Calu3 (cell line): ENCODE measurements around the gene TGFBRAP1. TPM values are rescaled to one million over a fixed set of nuclear protein-coding genes. Genes with fewer than 3 reads are reported as not detected.

Experiments
- BruUV-seq: library from RNA; stranded (reverse); fragments of 400-500 nt; replicated peaks from 2 replicates; lab custom pipeline; 2021; lab: Mats Ljungman, UMichigan
- CTCF ChIA-PET: fragments of 300-600 bp; sonication (Branson Sonifier 250); formaldehyde crosslinking; loops from one replicate; lab custom pipeline; 2022; ENCODE audit warnings: antibody characterized with exemption; lab: Charles Lee
- DNase-seq: peaks from one replicate; pipeline ENCODE4 v3.0.0; 2022
- H3K27ac Mint-ChIP-seq: one replicate; pipeline ENCODE4 v1.8.0; 2022; ENCODE audit warnings: mixed read lengths; ENCODE audit not compliant: unreplicated experiment
- H3K27me3 Mint-ChIP-seq: one replicate; pipeline ENCODE4 v1.8.0; 2022; ENCODE audit warnings: mixed read lengths; ENCODE audit not compliant: unreplicated experiment
- H3K36me3 Mint-ChIP-seq: one replicate; pipeline ENCODE4 v1.8.0; 2022; ENCODE audit warnings: mild to moderate bottlenecking, moderate library complexity, mixed read lengths; ENCODE audit not compliant: insufficient read depth, unreplicated experiment
- H3K4me1 Mint-ChIP-seq: one replicate; pipeline ENCODE4 v1.8.0; 2022; ENCODE audit warnings: mild to moderate bottlenecking, low read depth, mixed read lengths; ENCODE audit not compliant: unreplicated experiment
- H3K4me3 Mint-ChIP-seq: one replicate; pipeline ENCODE4 v1.8.0; 2022; ENCODE audit warnings: mild to moderate bottlenecking, low read depth, moderate library complexity, mixed read lengths; ENCODE audit not compliant: unreplicated experiment
- H3K9me3 Mint-ChIP-seq: one replicate; pipeline ENCODE4 v1.8.0; 2022; ENCODE audit warnings: low read depth, mixed read lengths; ENCODE audit not compliant: unreplicated experiment
- intact Hi-C: fragments of 100-400 bp; cut with micrococcal nuclease; formaldehyde crosslinking; loops from one replicate; pipeline ENCODE4 v1.10.0; 2022; ENCODE audit not compliant: unreplicated experiment
- total RNA-seq: library from RNA; stranded (reverse); gene quantifications from 2 replicates; pipeline ENCODE4 v1.2.3, GENCODE V29; 2022
- TF ChIP-seq, protein P1 (sequence below): fragments of 200-600 bp; IDR thresholded peaks from one replicate; pipeline ENCODE4 v1.8.0; 2022; ENCODE audit warnings: antibody characterized with exemption; ENCODE audit not compliant: unreplicated experiment

The TGFBRAP1 gene
- total RNA-seq, 1 experiment from 2014 or later = 24.3 TPM

GRCh38 chr2:105321875-105322646 is 7.5 kb downstream of the TGFBRAP1 start:
- Mint-ChIP-seq H3K27ac (no peak overlapping the region), H3K4me3 (no peak overlapping the region), H3K27me3 (no peaks in the 10 kb centered on the region), H3K36me3 (no peaks in the 10 kb centered on the region), H3K9me3 (no peaks in the 10 kb centered on the region), H3K4me1 (peaks cover 26% of the 10 kb centered on the region)
- TF ChIP-seq, protein P1, sequence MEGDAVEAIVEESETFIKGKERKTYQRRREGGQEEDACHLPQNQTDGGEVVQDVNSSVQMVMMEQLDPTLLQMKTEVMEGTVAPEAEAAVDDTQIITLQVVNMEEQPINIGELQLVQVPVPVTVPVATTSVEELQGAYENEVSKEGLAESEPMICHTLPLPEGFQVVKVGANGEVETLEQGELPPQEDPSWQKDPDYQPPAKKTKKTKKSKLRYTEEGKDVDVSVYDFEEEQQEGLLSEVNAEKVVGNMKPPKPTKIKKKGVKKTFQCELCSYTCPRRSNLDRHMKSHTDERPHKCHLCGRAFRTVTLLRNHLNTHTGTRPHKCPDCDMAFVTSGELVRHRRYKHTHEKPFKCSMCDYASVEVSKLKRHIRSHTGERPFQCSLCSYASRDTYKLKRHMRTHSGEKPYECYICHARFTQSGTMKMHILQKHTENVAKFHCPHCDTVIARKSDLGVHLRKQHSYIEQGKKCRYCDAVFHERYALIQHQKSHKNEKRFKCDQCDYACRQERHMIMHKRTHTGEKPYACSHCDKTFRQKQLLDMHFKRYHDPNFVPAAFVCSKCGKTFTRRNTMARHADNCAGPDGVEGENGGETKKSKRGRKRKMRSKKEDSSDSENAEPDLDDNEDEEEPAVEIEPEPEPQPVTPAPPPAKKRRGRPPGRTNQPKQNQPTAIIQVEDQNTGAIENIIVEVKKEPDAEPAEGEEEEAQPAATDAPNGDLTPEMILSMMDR = no peak
- CTCF ChIA-PET = interaction anchor here (0.6 kb wide), 1 partner anchor 84 kb away, joined by 5 read pairs; no protein-coding TSS in a partner anchor
- intact Hi-C loops = no loop called here
- DNase-seq = no peak
- BruUV-seq = no TSS peak

DNA sequence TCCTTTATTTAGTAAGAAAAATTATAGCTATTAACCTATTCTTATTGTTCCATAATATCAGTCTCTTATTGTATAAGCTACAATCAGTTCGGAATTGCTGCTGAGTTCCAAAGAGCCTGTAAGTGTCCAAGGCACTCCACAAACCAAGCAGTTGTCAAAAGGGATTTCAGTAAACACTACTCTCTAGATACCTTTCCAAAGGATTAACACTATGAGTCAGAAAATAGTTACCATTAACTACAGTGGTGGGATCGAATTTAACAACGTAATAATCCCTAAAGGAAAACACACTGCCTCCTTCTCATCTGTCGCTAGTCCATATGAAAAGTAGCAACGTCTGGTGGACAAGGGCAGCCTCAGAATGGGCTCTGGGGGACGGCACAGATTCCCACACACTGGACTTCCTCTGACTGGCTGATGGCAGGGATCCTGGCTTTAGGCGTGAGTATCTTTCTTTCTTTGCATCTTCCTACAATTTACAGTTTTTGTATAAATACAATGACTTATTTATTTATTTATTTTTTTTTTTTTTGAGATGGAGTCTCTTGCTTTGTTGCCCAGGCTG is 8.8 kb downstream of the TGFBRAP1 start:
- BruUV-seq = no TSS peak
- no peak for DNase-seq
- no peaks in the 10 kb centered on the region for H3K27me3 Mint-ChIP-seq
- CTCF ChIA-PET = interaction anchor here (1.1 kb wide), 1 partner anchor 12 kb away, joined by 4 read pairs; no protein-coding TSS in a partner anchor
- TF ChIP-seq, protein P1 = no peak
- no peaks in the 10 kb centered on the region for H3K9me3 Mint-ChIP-seq
- no peak overlapping the region for H3K27ac Mint-ChIP-seq
- no peaks in the 10 kb centered on the region for H3K36me3 Mint-ChIP-seq
- intact Hi-C loops = no loop called here
- H3K4me1 Mint-ChIP-seq = peaks cover 24% of the 10 kb centered on the region
- H3K4me3 Mint-ChIP-seq = no peak overlapping the region

- intact Hi-C loops = no loop called here
- Mint-ChIP-seq H3K9me3 (no peaks in the 10 kb centered on the region), H3K27me3 (no peaks in the 10 kb centered on the region), H3K27ac (no peak overlapping the region), H3K36me3 (no peaks in the 10 kb centered on the region), H3K4me1 (peaks cover 12% of the 10 kb centered on the region), H3K4me3 (no peak overlapping the region)
- no peak for DNase-seq
- TF ChIP-seq, protein P1 = no peak
- CTCF ChIA-PET = no interaction called here
- no TSS peak for BruUV-seq
These were observed 11.6 kb downstream of the TGFBRAP1 start for GRCh38 chr2:105317937-105318336.

DNA sequence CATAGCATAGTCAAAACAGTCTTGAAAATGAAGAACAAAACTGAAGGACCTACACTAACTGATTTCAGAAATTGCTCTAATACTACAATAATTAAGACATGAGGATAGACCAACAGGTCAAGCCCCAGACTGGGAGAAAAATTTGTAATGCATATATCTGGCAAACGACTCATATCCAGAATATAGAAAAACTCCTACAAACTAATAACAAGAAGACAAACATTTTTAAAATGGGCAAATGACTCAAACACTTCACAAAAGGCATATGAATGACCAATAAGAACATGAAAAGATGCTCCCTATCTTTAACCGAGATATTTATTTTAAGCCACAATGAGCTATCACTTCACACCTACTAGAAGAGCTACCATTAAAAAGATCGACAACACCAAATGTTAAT is 14.2 kb downstream of the TGFBRAP1 start:
- Mint-ChIP-seq H3K27me3 (no peaks in the 10 kb centered on the region), H3K4me3 (no peak overlapping the region), H3K9me3 (no peaks in the 10 kb centered on the region), H3K36me3 (no peaks in the 10 kb centered on the region), H3K4me1 (peaks cover 7% of the 10 kb centered on the region), H3K27ac (no peak overlapping the region)
- TF ChIP-seq, protein P1 = no peak
- no TSS peak for BruUV-seq
- CTCF ChIA-PET = no interaction called here
- DNase-seq = no peak
- intact Hi-C loops = no loop called here
